GM23248 (cell line): ENCODE measurements around the gene CTDNEP1.

Source experiments
- EZH2 ChIP-seq: fragments of 200-600 bp; sonication (generic); IDR thresholded peaks from 2 replicates; pipeline ENCODE4 v1.6.1; 2018; ENCODE audit warnings: antibody characterized with exemption, mild to moderate bottlenecking; ENCODE audit not compliant: insufficient read depth, poor library complexity, severe bottlenecking
- EZH2phosphoT487 ChIP-seq: fragments of 200-600 bp; sonication (generic); IDR thresholded peaks from 2 replicates; pipeline ENCODE4 v1.6.1; 2018; ENCODE audit warnings: antibody characterized with exemption, moderate library complexity, mild to moderate bottlenecking, low read depth; ENCODE audit not compliant: insufficient read depth

GRCh38 chr17:7195971-7196370 is 55.6 kb downstream of the CTDNEP1 start:
- TF ChIP-seq EZH2 (no peak), EZH2phosphoT487 (no peak)
